C4-2B (cell line): ENCODE measurements around the gene PAN2.
"Not testable (repeated sequence)": the region's sequence is repeated elsewhere in the genome, so short reads cannot be mapped to it uniquely, and the experiment has no call there.

Source experiments
- CTCF ChIP-seq: fragments of 450-650 bp; conservative IDR thresholded peaks from 2 replicates; pipeline ENCODE4 v1.5.1; 2017; ENCODE audit warnings: mild to moderate bottlenecking
- ZFX ChIP-seq: fragments of 450-650 bp; IDR thresholded peaks from 2 replicates; pipeline ENCODE4 v1.6.1; 2017

- not testable (repeated sequence) for TF ChIP-seq CTCF, ZFX
Measured at GRCh38 chr12:56284263-56284662, 49.5 kb downstream of the PAN2 start.
